Lower lobe of right lung (tissue), 2 donors: ENCODE results near the gene RTN4RL1. TPM values are rescaled to one million over a fixed set of nuclear protein-coding genes. Genes with fewer than 3 reads are reported as not detected.
A peak's percentile ranks its signal among the peaks of the same experiment; 100 is the strongest.

Experiments
- ATAC-seq, 2 donors: fragments of 200-7000 bp; cut with Tn5 transposase; one replicate each; pipeline ENCODE4 v1.9.1; 2020 to 2022; ENCODE audit warnings: mild to moderate bottlenecking in 2 of 2, moderate library complexity in 2 of 2
- DNase-seq: peaks from one replicate; pipeline ENCODE4 v3.0.0-alpha.2; 2020
- H3K27ac ChIP-seq: fragments of 200-600 bp; one replicate; pipeline ENCODE4 v1.8.0; 2022
- H3K27me3 ChIP-seq: fragments of 200-600 bp; one replicate; pipeline ENCODE4 v1.8.0; 2022; ENCODE audit warnings: low read depth
- H3K36me3 ChIP-seq: fragments of 200-600 bp; one replicate; pipeline ENCODE4 v1.8.0; 2022; ENCODE audit warnings: mild to moderate bottlenecking
- H3K4me1 ChIP-seq: fragments of 200-600 bp; one replicate; pipeline ENCODE4 v1.8.0; 2022
- H3K4me3 ChIP-seq: fragments of 200-600 bp; one replicate; pipeline ENCODE4 v1.8.0; 2022; ENCODE audit warnings: mild to moderate bottlenecking
- H3K9me3 ChIP-seq: fragments of 200-600 bp; one replicate; pipeline ENCODE4 v1.8.0; 2022
- intact Hi-C: fragments of 100-400 bp; cut with DNase I; formaldehyde crosslinking; loops from one replicate; pipeline ENCODE4 v1.11.0; 2022
- total RNA-seq: library from RNA; stranded (reverse); fragmentation: NEBNext Ultra II Directional; extraction: Animal tissue kit (Norgen Biotek cat#: 25700); gene quantifications from one replicate; pipeline ENCODE4 v1.2.1, GENCODE V29; 2021
- TF ChIP-seq, protein P1 (sequence below): fragments of 200-600 bp; IDR thresholded peaks from one replicate; pipeline ENCODE4 v1.8.0; 2022; ENCODE audit warnings: antibody characterized with exemption, mild to moderate bottlenecking
- donor health status: DM: no; HTN: yes; CAD: no; lungs with severe emphysema.

Gene RTN4RL1
- total RNA-seq, 1 donor from 2014 or later, result 5.8 TPM

DNA sequence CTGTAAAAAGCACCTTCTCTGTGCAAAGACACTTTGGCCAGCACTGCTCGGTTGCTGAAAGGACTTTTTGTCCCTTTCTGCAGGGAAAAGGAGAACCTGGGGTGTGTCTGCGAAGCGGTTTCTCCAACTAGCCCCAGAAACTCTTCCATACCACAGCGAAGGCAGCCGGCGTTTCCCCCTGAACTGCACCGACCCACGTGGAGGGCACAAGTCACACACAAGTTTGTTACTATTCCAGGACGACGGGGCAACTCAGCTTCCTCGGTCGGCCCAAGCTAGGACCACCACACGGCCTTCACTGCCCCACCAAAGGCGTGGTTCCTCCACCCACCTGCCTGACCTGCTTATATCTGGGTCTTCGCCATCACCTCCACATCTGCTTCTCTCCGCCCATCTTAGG, 1.9 kb downstream of the RTN4RL1 start:
- DNase-seq (no peak), ATAC-seq (no peak)
- peak overlapping the region; percentile 41 for H3K27ac ChIP-seq
- no peaks in the 10 kb centered on the region for H3K36me3 ChIP-seq
- peaks cover 31% of the 10 kb centered on the region for H3K4me1 ChIP-seq
- H3K9me3 ChIP-seq, result no peaks in the 10 kb centered on the region
- TF ChIP-seq, protein P1, sequence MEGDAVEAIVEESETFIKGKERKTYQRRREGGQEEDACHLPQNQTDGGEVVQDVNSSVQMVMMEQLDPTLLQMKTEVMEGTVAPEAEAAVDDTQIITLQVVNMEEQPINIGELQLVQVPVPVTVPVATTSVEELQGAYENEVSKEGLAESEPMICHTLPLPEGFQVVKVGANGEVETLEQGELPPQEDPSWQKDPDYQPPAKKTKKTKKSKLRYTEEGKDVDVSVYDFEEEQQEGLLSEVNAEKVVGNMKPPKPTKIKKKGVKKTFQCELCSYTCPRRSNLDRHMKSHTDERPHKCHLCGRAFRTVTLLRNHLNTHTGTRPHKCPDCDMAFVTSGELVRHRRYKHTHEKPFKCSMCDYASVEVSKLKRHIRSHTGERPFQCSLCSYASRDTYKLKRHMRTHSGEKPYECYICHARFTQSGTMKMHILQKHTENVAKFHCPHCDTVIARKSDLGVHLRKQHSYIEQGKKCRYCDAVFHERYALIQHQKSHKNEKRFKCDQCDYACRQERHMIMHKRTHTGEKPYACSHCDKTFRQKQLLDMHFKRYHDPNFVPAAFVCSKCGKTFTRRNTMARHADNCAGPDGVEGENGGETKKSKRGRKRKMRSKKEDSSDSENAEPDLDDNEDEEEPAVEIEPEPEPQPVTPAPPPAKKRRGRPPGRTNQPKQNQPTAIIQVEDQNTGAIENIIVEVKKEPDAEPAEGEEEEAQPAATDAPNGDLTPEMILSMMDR, result no peak
- H3K27me3 ChIP-seq, result peaks cover 49% of the 10 kb centered on the region
- intact Hi-C loops, result no loop called here
- H3K4me3 ChIP-seq, result no peak overlapping the region

DNA sequence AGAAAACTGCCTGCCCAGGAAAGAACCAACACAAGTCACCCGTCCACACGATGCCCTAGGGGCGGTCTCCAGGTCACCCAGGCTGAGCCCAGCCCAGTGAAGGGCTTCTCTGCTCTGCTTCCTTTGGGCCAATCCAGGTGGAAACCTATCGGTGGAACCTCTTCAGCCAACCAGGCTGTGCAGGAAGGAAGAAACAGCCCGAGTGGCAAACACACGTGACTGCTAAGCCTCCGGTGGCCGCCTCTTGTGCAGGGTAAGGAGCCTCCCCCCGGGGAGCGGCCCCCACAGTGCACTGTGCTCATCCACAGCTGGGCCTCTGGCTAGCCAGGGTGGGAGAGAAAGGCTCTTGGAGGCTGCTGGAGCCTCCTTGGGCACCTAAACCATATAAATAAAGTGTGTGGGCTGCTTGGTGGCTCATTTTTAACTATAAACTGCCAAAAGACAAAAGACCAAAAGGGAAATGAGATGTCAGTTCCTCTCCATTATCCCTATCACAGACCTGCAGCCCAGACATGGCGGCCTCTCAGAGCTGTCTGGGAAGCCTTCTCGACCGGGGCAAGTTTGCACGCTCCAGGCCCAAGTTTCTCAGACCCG, 2.4 kb downstream of the RTN4RL1 start:
- peak overlapping the region; percentile 41 for H3K27ac ChIP-seq
- no peak overlapping the region for H3K4me3 ChIP-seq
- no peaks in the 10 kb centered on the region for H3K36me3 ChIP-seq
- H3K9me3 ChIP-seq, result no peaks in the 10 kb centered on the region
- peak; percentile 1 to 42 for ATAC-seq
- intact Hi-C loops, result no loop called here
- TF ChIP-seq, protein P1, result no peak
- DNase-seq, result no peak
- H3K27me3 ChIP-seq, result peaks cover 49% of the 10 kb centered on the region
- H3K4me1 ChIP-seq, result peaks cover 31% of the 10 kb centered on the region

DNA sequence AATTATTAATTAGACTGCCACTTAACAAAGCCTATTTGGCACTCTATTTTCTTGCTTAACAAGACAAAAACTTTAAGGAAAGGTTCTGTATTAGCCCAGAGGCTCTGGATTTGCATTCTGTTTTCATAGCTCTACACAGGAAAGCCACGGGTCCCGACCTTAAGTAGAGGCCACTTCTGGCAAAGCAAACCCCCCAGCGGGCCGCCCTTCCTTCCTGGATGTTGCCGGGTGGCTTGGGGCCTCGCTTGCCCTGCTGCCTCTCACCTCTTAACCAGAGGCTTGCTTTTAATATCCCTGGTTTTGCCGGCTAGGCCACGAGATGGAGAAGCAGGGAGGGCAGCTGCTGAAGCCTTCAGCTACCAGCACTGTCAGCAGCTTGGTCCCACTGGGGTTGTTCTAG, 4.4 kb downstream of the RTN4RL1 start:
- intact Hi-C loops, result no loop called here
- Histone ChIP-seq H3K4me1 (peaks cover 25% of the 10 kb centered on the region), H3K36me3 (no peaks in the 10 kb centered on the region), H3K4me3 (no peak overlapping the region), H3K27me3 (peaks cover 40% of the 10 kb centered on the region), H3K27ac (no peak overlapping the region), H3K9me3 (no peaks in the 10 kb centered on the region)
- TF ChIP-seq, protein P1, result no peak
- DNase-seq (no peak), ATAC-seq (no peak)

DNA sequence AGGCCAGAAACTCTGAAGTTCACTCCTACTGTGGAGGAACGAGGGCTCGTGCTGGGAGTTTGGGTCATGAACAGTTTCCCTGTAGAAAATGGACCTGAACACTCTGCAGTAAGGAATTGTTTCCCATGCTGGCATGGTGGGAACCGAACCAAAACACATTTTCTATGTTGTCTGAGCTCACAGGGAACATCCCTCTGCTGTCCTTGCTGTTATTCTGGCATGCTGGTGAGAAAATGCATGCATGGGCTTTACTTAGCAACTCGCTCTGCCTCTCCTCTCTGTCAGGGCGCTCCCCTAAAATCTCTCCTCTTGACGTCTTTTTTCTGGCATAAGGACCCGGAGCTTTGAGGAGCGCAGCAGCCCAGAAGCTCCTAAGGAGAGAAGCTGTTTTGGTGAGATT, 5.4 kb downstream of the RTN4RL1 start:
- H3K4me1 ChIP-seq, result peaks cover 15% of the 10 kb centered on the region
- no peak overlapping the region for H3K4me3 ChIP-seq
- DNase-seq, result no peak
- no peak for ATAC-seq
- peaks cover 31% of the 10 kb centered on the region for H3K27me3 ChIP-seq
- H3K36me3 ChIP-seq, result no peaks in the 10 kb centered on the region
- H3K27ac ChIP-seq, result no peak overlapping the region
- TF ChIP-seq, protein P1, result no peak
- intact Hi-C loops, result no loop called here
- H3K9me3 ChIP-seq, result no peaks in the 10 kb centered on the region

DNA sequence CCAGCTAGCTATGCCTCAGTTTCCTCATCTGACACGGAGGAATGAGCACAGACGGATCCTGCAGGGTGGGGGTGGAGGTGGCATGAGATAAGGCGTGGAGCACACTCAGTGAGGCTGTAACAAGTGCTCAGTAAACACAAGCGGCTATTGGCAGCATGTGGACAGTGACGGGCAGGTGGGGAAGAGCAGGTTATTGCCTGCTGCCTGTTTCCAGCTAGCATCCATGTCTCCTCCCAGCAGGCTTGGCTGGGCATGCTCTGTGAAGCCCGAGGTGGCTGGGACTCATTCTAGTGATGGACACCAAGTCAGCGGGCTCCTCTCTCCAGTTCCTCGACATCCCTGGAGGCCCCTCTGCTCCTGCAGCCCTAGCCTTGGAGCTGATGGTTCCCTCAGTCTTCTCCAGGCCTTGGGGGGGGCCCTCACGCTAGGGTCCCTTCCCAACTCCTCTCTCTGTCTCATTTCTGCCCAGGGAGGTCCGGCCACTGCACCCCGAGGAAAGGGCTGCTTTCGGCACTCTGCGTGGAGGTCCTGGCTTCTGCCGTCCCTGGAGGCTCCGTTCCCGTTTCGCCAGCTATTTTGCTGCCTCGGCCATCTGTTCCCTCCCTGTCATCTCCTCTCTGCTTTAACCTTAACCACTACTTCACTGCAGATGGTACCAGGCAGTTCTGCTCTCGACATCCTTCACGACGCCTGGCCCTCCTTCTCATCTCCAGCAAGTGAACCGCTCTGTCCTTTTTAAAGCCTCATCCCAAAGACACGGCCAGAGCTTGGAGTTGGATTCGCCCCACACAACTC, 6.2 kb downstream of the RTN4RL1 start:
- no peak overlapping the region for H3K4me3 ChIP-seq
- no peaks in the 10 kb centered on the region for H3K9me3 ChIP-seq
- intact Hi-C loops, result no loop called here
- H3K27me3 ChIP-seq, result peaks cover 23% of the 10 kb centered on the region
- DNase-seq, result no peak
- H3K4me1 ChIP-seq, result peaks cover 7% of the 10 kb centered on the region
- no peaks in the 10 kb centered on the region for H3K36me3 ChIP-seq
- H3K27ac ChIP-seq, result no peak overlapping the region
- ATAC-seq, result no peak
- TF ChIP-seq, protein P1, result no peak
